Breast epithelium (tissue), 4 donors: ENCODE data around the gene KRT3. TPM values are rescaled to one million over a fixed set of nuclear protein-coding genes. Genes with fewer than 3 reads are reported as not detected.
A peak's percentile ranks its signal among the peaks of the same experiment; 100 is the strongest.

Experiments
- DNase-seq, 2 donors: peaks; one replicate each; pipeline ENCODE4 v3.0.0-alpha.2; 2019; ENCODE audit warnings: low spot score in 2 of 2
- H3K27ac ChIP-seq, 2 donors: fragments of 200-600 bp; sonication (generic) in 1 of 2; one replicate each; pipeline ENCODE4 v1.5.1; 2016 to 2019; ENCODE audit warnings: mild to moderate bottlenecking in 1 of 2
- H3K27me3 ChIP-seq, 2 donors: fragments of 200-600 bp; sonication (generic) in 1 of 2; one replicate each; pipeline versions ENCODE4 v1.5.1 to v1.6.0; 2017 to 2019; ENCODE audit warnings: control low read depth in 1 of 2, mild to moderate bottlenecking in 1 of 2
- H3K36me3 ChIP-seq: fragments of 200-600 bp; one replicate; pipeline ENCODE4 v1.5.1; 2019
- H3K4me1 ChIP-seq, 2 donors: fragments of 200-600 bp; sonication (generic); one replicate each; pipeline ENCODE4 v1.5.1; 2016 to 2019; ENCODE audit warnings: control low read depth in 1 of 2
- H3K4me3 ChIP-seq, 3 donors: fragments of 200-600 bp; sonication (generic); 1 replicate in 2 of 3; 2 replicates in 1 of 3; pipeline ENCODE4 v1.5.1; 2016 to 2019; ENCODE audit warnings: mild to moderate bottlenecking in 3 of 3, moderate library complexity in 2 of 3
- H3K9me3 ChIP-seq, 2 donors: fragments of 200-600 bp; sonication (generic) in 1 of 2; one replicate each; pipeline ENCODE4 v1.5.1; 2016 to 2019; ENCODE audit warnings: control low read depth in 1 of 2
- POLR2A ChIP-seq: fragments of 450-650 bp; IDR thresholded peaks from one replicate; pipeline ENCODE4 v1.6.1; 2016; ENCODE audit warnings: antibody characterized with exemption, mild to moderate bottlenecking, moderate library complexity
- POLR2AphosphoS5 ChIP-seq, 3 donors: sonication (generic); formaldehyde crosslinking; IDR thresholded peaks; one replicate each; pipeline ENCODE4 v1.6.1; 2017; ENCODE audit warnings: antibody characterized with exemption in 3 of 3
- intact Hi-C: fragments of 100-400 bp; cut with DNase I; formaldehyde crosslinking; loops from one replicate; pipeline ENCODE4 v1.15.1; 2023; ENCODE audit warnings: low total_unique reads
- total RNA-seq, 3 donors: library from RNA; depleted of rRNA; stranded (reverse); fragments of >200 nt; gene quantifications; one replicate each; pipeline ENCODE4 v1.1.0, GENCODE V29; 2016
- TF ChIP-seq, protein P1 (sequence below), 3 donors: fragments of 450-650 bp; IDR thresholded peaks; one replicate each; pipeline ENCODE4 v1.5.1; 2016 to 2017; ENCODE audit warnings: antibody characterized with exemption in 3 of 3, mild to moderate bottlenecking in 3 of 3, moderate library complexity in 3 of 3

KRT3 gene
- total RNA-seq, 3 donors from 2014 or later = not detected

DNA sequence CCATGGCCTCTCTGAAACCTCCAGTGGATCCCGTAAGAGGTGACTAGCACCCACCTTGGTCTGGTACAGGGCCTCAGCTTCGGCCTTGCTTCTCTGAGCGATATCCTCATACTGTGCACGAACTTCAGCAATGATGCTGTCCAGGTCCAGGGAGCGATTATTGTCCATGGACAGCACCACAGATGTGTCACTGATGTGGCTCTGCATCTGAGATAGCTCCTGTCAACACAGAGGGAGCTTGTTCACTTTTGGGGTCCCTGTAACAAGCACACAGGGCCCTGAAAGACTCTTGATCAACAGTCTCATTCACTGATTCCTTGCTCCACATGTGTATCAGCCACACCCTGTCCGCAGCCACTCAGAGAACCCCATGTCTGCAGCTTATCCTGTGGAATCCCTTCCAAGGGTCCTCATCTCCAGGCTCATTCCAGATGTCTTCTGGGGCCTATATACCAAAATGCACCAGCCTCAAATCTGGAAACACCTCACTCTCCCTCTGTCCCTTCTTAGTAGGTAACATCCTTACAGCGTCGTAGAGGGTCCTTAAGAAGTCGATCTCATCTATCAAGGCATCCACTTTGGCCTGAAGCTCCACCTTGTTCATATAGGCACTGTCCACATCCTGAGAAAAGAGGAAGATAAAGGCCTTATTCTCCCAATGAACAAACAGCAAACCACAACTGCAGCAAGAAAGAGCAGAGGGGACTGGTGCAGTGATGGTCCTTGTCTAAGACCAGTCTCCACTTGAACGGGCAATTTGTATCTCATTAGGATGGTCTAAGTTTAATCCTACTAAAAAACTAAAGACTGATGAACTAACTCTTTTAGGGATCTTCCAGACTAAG lies 3.5 kb downstream of the KRT3 start:
- H3K4me3 ChIP-seq = no peak overlapping the region
- H3K9me3 ChIP-seq = no peaks in the 10 kb centered on the region
- intact Hi-C loops = loop anchor here (10.0 kb wide), 1 partner anchor 52 kb away; the partner anchor contains the start of gene KRT78
- H3K27me3 ChIP-seq = peaks cover 0 to 4% of the 10 kb centered on the region in 2 donors
- no peak overlapping the region for H3K27ac ChIP-seq
- DNase-seq = no peak
- no peaks in the 10 kb centered on the region for H3K36me3 ChIP-seq
- H3K4me1 ChIP-seq = no peaks in the 10 kb centered on the region
- TF ChIP-seq, protein P1, sequence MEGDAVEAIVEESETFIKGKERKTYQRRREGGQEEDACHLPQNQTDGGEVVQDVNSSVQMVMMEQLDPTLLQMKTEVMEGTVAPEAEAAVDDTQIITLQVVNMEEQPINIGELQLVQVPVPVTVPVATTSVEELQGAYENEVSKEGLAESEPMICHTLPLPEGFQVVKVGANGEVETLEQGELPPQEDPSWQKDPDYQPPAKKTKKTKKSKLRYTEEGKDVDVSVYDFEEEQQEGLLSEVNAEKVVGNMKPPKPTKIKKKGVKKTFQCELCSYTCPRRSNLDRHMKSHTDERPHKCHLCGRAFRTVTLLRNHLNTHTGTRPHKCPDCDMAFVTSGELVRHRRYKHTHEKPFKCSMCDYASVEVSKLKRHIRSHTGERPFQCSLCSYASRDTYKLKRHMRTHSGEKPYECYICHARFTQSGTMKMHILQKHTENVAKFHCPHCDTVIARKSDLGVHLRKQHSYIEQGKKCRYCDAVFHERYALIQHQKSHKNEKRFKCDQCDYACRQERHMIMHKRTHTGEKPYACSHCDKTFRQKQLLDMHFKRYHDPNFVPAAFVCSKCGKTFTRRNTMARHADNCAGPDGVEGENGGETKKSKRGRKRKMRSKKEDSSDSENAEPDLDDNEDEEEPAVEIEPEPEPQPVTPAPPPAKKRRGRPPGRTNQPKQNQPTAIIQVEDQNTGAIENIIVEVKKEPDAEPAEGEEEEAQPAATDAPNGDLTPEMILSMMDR (IDR thresholded peaks at IDR 0.05) = no peak
- no peak for TF ChIP-seq POLR2A
- no peak for TF ChIP-seq POLR2AphosphoS5 (IDR thresholded peaks at IDR 0.05)

DNA sequence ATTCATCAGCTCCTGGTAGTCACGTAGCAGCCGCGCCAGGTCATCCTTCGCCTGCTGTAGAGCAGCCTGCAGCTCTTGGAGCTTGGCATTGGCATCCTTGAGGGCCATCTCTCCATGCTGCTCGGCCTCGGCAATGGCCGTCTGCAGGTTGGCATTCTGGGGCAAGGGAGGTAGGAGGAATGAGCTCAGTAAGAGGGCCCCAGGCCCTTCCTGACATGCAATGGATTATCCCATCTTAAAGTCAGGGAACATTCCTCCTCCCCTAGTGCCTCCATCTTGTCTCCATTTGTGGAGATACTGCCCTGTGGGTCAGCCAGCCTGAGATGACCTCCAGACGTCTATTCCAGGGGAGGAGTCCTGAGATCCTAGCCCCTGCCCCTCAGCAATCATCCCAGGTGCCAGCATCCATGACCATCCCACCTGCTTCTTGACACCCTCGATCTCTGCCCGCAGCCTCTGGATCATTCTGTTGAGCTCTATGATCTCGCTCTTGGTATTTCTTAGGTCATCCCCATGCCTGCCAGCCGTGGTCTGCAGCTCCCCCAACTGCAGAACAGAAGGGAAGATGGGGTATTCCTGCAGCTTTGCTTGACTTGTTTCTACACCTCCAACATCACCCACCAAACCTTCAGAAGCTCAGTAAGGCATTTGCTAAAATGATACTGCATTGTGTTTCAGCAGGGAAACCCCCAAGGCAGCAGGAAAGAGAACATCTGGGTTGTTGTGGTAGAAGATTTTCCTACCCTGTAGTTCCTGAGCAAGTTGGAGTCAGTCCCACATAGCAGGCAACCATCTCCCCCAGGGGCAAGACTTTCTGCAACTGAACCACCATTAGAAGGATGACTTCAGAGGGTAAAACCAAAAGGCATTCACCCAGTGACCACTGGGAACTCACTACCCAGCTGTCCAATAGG lies 4.4 kb downstream of the KRT3 start:
- H3K27me3 ChIP-seq = peaks cover 0 to 4% of the 10 kb centered on the region in 2 donors
- no peak overlapping the region for H3K27ac ChIP-seq
- no peaks in the 10 kb centered on the region for H3K9me3 ChIP-seq
- no peaks in the 10 kb centered on the region for H3K4me1 ChIP-seq
- intact Hi-C loops = loop anchor here (10.0 kb wide), 1 partner anchor 53 kb away; the partner anchor contains the start of gene KRT78
- TF ChIP-seq, protein P1 (IDR thresholded peaks at IDR 0.05) = no peak
- TF ChIP-seq POLR2AphosphoS5 (IDR thresholded peaks at IDR 0.05) (no peak), POLR2A (no peak)
- no peak for DNase-seq
- H3K4me3 ChIP-seq = no peak overlapping the region
- H3K36me3 ChIP-seq = no peaks in the 10 kb centered on the region

DNA sequence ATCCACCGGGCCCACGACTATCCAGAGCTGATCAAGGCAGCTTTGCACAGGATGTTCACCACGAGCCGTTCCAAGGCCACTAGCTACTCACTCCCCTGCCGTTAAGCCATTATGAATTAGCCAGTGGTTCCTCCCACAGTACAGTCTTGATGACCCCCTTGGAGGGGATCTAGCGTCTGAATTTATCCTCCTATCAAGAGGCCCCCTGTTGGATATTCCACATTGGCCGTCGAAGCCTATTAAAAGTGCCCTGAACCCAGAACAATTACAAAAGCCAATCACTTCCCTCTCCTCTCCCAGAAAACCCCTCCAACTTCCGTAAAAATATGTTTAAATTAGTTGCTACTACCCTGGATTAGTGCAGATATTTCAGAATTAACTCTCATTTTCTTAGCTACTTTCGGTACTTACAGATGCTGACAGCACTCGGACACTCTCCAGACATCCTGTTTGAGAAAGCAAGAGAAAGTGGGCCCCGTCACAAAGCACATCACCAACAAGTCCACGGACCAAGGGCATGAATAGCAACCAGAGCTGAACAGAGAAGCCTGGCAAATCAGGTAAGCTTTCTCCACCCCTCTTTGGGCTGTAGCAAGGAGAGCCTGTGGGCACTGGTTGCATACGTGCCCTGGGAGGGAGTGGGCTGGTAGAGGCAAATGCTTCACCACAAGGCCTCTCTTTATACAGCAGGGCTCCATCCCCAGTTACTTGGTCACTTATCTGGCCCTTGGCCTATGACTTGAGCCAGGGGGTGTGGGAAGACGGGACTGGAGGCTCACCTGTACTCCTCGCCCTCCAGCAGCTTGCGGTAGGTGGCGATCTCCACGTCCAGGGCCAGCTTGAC lies 5.3 kb downstream of the KRT3 start:
- Histone ChIP-seq H3K36me3 (no peaks in the 10 kb centered on the region), H3K27me3 (peaks cover 0 to 4% of the 10 kb centered on the region in 2 donors), H3K9me3 (no peaks in the 10 kb centered on the region), H3K4me1 (no peaks in the 10 kb centered on the region), H3K27ac (no peak overlapping the region), H3K4me3 (peak overlapping the region in 2 of 3 donors; percentile 37 to 56)
- TF ChIP-seq, protein P1 (IDR thresholded peaks at IDR 0.05) = no peak
- TF ChIP-seq POLR2AphosphoS5 (IDR thresholded peaks at IDR 0.05) (no peak), POLR2A (no peak)
- DNase-seq = no peak
- intact Hi-C loops = loop anchor here (10.0 kb wide), 1 partner anchor 54 kb away; the partner anchor contains the start of gene KRT78

DNA sequence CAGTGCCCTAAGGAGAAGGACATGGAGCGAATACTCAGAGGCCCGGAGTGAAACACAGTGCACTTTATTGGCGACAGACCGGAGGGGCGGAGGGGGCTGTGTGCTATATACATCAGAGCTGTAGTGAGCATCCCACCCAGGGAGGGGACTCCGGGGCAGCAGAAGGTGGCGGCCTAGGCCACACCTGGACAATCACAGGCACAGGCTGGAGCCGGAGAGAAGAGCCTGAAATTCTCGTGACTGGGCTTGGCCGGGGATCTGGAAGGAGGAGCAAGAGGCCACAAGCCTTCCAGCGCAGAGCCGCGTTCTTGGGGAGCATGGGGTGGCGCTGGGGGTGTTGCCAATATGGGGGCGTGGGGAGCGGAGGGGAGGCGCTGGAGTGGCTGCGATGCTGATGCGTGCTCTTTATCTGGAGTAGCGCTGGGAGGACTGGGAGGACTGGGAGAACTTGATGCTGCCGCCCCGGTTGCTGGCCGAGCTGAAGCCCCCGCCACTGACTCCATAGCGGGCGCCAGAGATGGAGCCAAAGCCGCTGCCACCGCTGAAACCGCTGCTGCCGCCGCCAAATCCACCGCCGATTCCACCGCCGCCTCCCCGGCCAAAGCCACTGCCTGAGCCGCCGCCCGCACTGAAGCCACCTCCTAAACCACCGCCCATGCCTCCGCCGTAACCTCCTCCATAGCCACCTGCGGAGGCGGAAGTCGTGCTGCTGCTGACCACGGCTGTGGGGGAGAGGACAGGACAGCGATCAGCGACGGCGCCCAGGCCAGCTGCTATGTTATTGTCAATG lies 6.1 kb downstream of the KRT3 start:
- peak overlapping the region in 2 of 3 donors; percentile 37 to 56 for H3K4me3 ChIP-seq
- H3K27me3 ChIP-seq = peaks cover 0 to 8% of the 10 kb centered on the region in 2 donors
- DNase-seq = no peak

More for the DNA sequence above, 6.1 kb downstream of the KRT3 start:
- H3K27ac ChIP-seq = no peak overlapping the region
- intact Hi-C loops = loop anchor here (10.0 kb wide), 1 partner anchor 55 kb away; the partner anchor contains the start of gene KRT78
- H3K9me3 ChIP-seq = no peaks in the 10 kb centered on the region
- no peak for TF ChIP-seq POLR2AphosphoS5 (IDR thresholded peaks at IDR 0.05)
- no peak for TF ChIP-seq POLR2A
- TF ChIP-seq, protein P1 (IDR thresholded peaks at IDR 0.05) = no peak
- H3K36me3 ChIP-seq = no peaks in the 10 kb centered on the region
- H3K4me1 ChIP-seq = no peaks in the 10 kb centered on the region
